Endothelial cell of umbilical vein (primary cell): Measurements from ENCODE around the gene TNIK. TPM values are rescaled to one million over a fixed set of nuclear protein-coding genes. Genes with fewer than 3 reads are reported as not detected.

Source experiments
- BruUV-seq: library from RNA; stranded (reverse); fragments of 400-500 nt; replicated peaks from 2 replicates; lab custom pipeline; 2021; lab: Mats Ljungman, UMichigan
- CTCF ChIA-PET: fragments of 300-600, 350-600 bp; sonication (Branson Sonifier 250); formaldehyde crosslinking; loops from one replicate; lab custom pipeline; 2021; ENCODE audit warnings: antibody characterized with exemption, inconsistent platforms; lab: Charles Lee
- POLR2A ChIA-PET: fragments of 300-600, 350-600 bp; sonication (Branson Sonifier 250); formaldehyde crosslinking; loops from one replicate; lab custom pipeline; 2021; ENCODE audit warnings: antibody characterized with exemption, inconsistent platforms; lab: Charles Lee
- DNase-seq: peaks from one replicate; pipeline ENCODE4 v3.0.0-alpha.2; 2011; ENCODE audit warnings: low read depth, low spot score
- FAIRE-seq: peaks from 2 replicates; lab custom pipeline; 2011; peaks lifted over from hg19 to GRCh38; lab: Jason Lieb, UNC
- H2AFZ ChIP-seq: 2 replicates; pipeline ENCODE4 v1.6.0; 2012; ENCODE audit warnings: low read depth, low read length, control low read depth, inconsistent platforms
- H3K27ac ChIP-seq: 2 replicates; pipeline ENCODE4 v1.5.1; 2011; ENCODE audit warnings: low read depth, mild to moderate bottlenecking, control low read depth, low read length, moderate library complexity; ENCODE audit not compliant: insufficient read depth
- H3K27me3 ChIP-seq, 2 experiments: 2 replicates each; pipeline versions ENCODE4 v1.6.0 to v1.6.1; 2011; ENCODE audit warnings: low read length in 2 of 2, mixed read lengths in 1 of 2; ENCODE audit not compliant: control insufficient read depth in 2 of 2, insufficient read depth in 2 of 2
- H3K36me3 ChIP-seq, 2 experiments: 2 replicates in 1 of 2; 3 replicates in 1 of 2; pipeline ENCODE4 v1.5.1; 2011; ENCODE audit warnings: low read length in 2 of 2, mild to moderate bottlenecking in 1 of 2, moderate library complexity in 1 of 2; ENCODE audit not compliant: control insufficient read depth in 2 of 2, insufficient read depth in 2 of 2; ENCODE audit errors: extremely low read depth in 1 of 2
- H3K4me1 ChIP-seq: 3 replicates; pipeline ENCODE4 v1.5.1; 2011; ENCODE audit warnings: mild to moderate bottlenecking, low read length; ENCODE audit not compliant: control insufficient read depth, insufficient read depth; ENCODE audit errors: extremely low read depth
- H3K4me2 ChIP-seq: 2 replicates; pipeline ENCODE4 v1.6.1; 2011; ENCODE audit warnings: low read length, control low read depth, mixed read lengths; ENCODE audit not compliant: insufficient read depth
- H3K4me3 ChIP-seq, 3 experiments: fragments of 200-600 bp in 1 of 3; sonication (generic), shearing (Covaris generic) in 1 of 3; replicated peaks in 1 of 3; 2 replicates each; pipeline ENCODE4 v1.5.1; 2011 to 2016; ENCODE audit warnings: control low read depth in 3 of 3, low read length in 3 of 3, mild to moderate bottlenecking in 2 of 3, inconsistent platforms in 1 of 3, low read depth in 1 of 3, moderate library complexity in 1 of 3; ENCODE audit not compliant: insufficient read depth in 1 of 3
- H3K79me2 ChIP-seq: 2 replicates; pipeline ENCODE4 v1.6.0; 2012; ENCODE audit warnings: low read length, inconsistent platforms; ENCODE audit not compliant: control insufficient read depth, insufficient read depth
- H3K9ac ChIP-seq: replicated peaks from 2 replicates; pipeline ENCODE3; 2011; ENCODE audit warnings: low read length, control low read depth; ENCODE audit not compliant: insufficient read depth; ENCODE audit errors: extremely low read depth
- H3K9me1 ChIP-seq: replicated peaks from 3 replicates; pipeline ENCODE4 v1.6.0; 2011; ENCODE audit warnings: mild to moderate bottlenecking, low read length; ENCODE audit not compliant: control insufficient read depth, insufficient read depth; ENCODE audit errors: extremely low read depth
- H3K9me3 ChIP-seq: replicated peaks from 2 replicates; pipeline ENCODE4 v1.5.1; 2012; ENCODE audit warnings: low read length, inconsistent platforms; ENCODE audit not compliant: control insufficient read depth, insufficient read depth
- H4K20me1 ChIP-seq: replicated peaks from 2 replicates; pipeline ENCODE3; 2011; ENCODE audit warnings: mild to moderate bottlenecking, low read length; ENCODE audit not compliant: control insufficient read depth, insufficient read depth; ENCODE audit errors: extremely low read depth
- CTCF ChIP-seq, 2 donors: IDR thresholded peaks; 1 replicate in 1 of 2; 2 replicates in 1 of 2; pipeline ENCODE4 v1.5.1; 2011; ENCODE audit warnings: low read length in 2 of 2, mild to moderate bottlenecking in 2 of 2, moderate library complexity in 2 of 2, control low read depth in 1 of 2, inconsistent platforms in 1 of 2, low read depth in 1 of 2; ENCODE audit not compliant: insufficient read depth in 1 of 2; ENCODE audit errors: extremely low read depth in 1 of 2
- EZH2 ChIP-seq: IDR thresholded peaks from 2 replicates; pipeline ENCODE4 v1.6.1; 2012; ENCODE audit warnings: borderline replicate concordance, low read depth, mild to moderate bottlenecking, moderate library complexity, low read length, inconsistent platforms; ENCODE audit not compliant: severe bottlenecking
- FOS ChIP-seq: IDR thresholded peaks from 2 replicates; pipeline ENCODE4 v1.6.1; 2011; ENCODE audit warnings: mild to moderate bottlenecking, low read length, moderate library complexity, borderline replicate concordance; ENCODE audit not compliant: insufficient read depth
- GATA2 ChIP-seq: IDR thresholded peaks from 2 replicates; pipeline ENCODE4 v1.7.0; 2011; ENCODE audit warnings: low read depth, mild to moderate bottlenecking, moderate library complexity, mixed read lengths, low read length; ENCODE audit not compliant: insufficient read length, insufficient read depth
- JUN ChIP-seq: IDR thresholded peaks from 2 replicates; pipeline ENCODE4 v1.6.1; 2011; ENCODE audit warnings: borderline replicate concordance, low read depth; ENCODE audit not compliant: insufficient read length, insufficient read depth
- MAX ChIP-seq: IDR thresholded peaks from 2 replicates; pipeline ENCODE4 v1.6.1; 2011; ENCODE audit not compliant: insufficient read depth, insufficient read length
- MYC ChIP-seq: IDR thresholded peaks from one replicate; pipeline ENCODE4 v1.6.1; 2011; ENCODE audit warnings: mild to moderate bottlenecking, low read depth, low read length
- POLR2A ChIP-seq: IDR thresholded peaks from 2 replicates; pipeline ENCODE4 v1.6.1; 2012; ENCODE audit warnings: low read depth, mild to moderate bottlenecking, control low read depth, low read length
- POLR2AphosphoS5 ChIP-seq: IDR thresholded peaks from 2 replicates; pipeline ENCODE4 v1.6.1; 2012; ENCODE audit warnings: low read depth, mild to moderate bottlenecking, control low read depth, low read length, moderate library complexity; ENCODE audit not compliant: insufficient read depth
- dilution Hi-C: fragments of 300-500 bp; cut with MboI; formaldehyde crosslinking; loops from one replicate; pipeline ENCODE4 v1.15.0; 2019; ENCODE audit warnings: low sequenced_read_pairs; ENCODE audit not compliant: extremely low pct_ligation_motif_present
- intact Hi-C: fragments of 100-400 bp; cut with micrococcal nuclease; formaldehyde crosslinking; loops from one replicate; pipeline ENCODE4 v1.10.0; 2022
- polyA plus RNA-seq, 4 experiments: library from polyadenylated mRNA; depleted of rRNA in 3 of 4; stranded (reverse) in 3 of 4; unstranded in 1 of 4; fragments of >200 nt; gene quantifications; 2 replicates each; pipeline versions ENCODE4 v1.2.1 to v1.2.3, GENCODE V29; 2011 to 2012; ENCODE audit warnings: missing spikeins in 1 of 4
- total RNA-seq: library from RNA; stranded (reverse); gene quantifications from 2 replicates; pipeline ENCODE4 v1.2.3, GENCODE V29; 2021

Gene TNIK
- total and polyA plus RNA-seq, 2 donors (not counting 3 experiments of a cell fraction or from before 2014, with no cell fraction given) = 10.9 to 39.7 TPM

GRCh38 chr3:171375666-171376595 is 84.3 kb downstream of the TNIK start:
- Histone ChIP-seq H3K4me3 (no peak overlapping the region), H2AFZ (no peak overlapping the region), H3K9me1 (no peaks in the 10 kb centered on the region), H3K27me3 (no peaks in the 10 kb centered on the region), H3K9ac (peak overlapping the region; percentile 22), H4K20me1 (no peaks in the 10 kb centered on the region), H3K36me3 (no peaks in the 10 kb centered on the region), H3K9me3 (no peaks in the 10 kb centered on the region), H3K27ac (peak overlapping the region; percentile 82), H3K4me1 (peaks cover 46% of the 10 kb centered on the region), H3K79me2 (peaks cover 47% of the 10 kb centered on the region), H3K4me2 (peak overlapping the region; percentile 49)
- ChIA-PET POLR2A (no interaction called here), CTCF (interaction anchor here (0.7 to 1.7 kb wide), 4 partner anchors 17 to 120 kb away, joined by 3 to 5 read pairs (median 4); no protein-coding TSS in a partner anchor)
- FAIRE-seq = peak; percentile 48
- intact Hi-C loops = loop anchor here (2.0 kb wide), 1 partner anchor 17 kb away; no protein-coding TSS in a partner anchor
- dilution Hi-C loops = no loop called here
- BruUV-seq = no TSS peak
- no peak for TF ChIP-seq CTCF (IDR thresholded peaks at IDR 0.05; ENCODE audit: extremely low read depth in 1 of 2, insufficient read depth in 1 of 2, low read depth in 1 of 2, low read length in 2 of 2)
- no peak for TF ChIP-seq MYC
- no peak for TF ChIP-seq EZH2
- TF ChIP-seq JUN = no peak
- TF ChIP-seq FOS = no peak
- TF ChIP-seq POLR2AphosphoS5 = no peak
- no peak for TF ChIP-seq GATA2
- TF ChIP-seq POLR2A = no peak
- no peak for TF ChIP-seq MAX
- peak; percentile 51 for DNase-seq
